Activated CD8-positive, alpha-beta memory T cell treated with anti-CD3 and anti-CD28 coated beads for 36 hours (primary cell): ENCODE results near the gene SHLD1. TPM values are rescaled to one million over a fixed set of nuclear protein-coding genes. Genes with fewer than 3 reads are reported as not detected.
"Not testable (repeated sequence)": the region's sequence is repeated elsewhere in the genome, so short reads cannot be mapped to it uniquely, and the experiment has no call there.

Experiments
- CTCF ChIA-PET: fragments of 350-600 bp; sonication (Branson Sonifier 250); formaldehyde crosslinking; loops from one replicate; lab custom pipeline; 2021; ENCODE audit warnings: antibody characterized with exemption; lab: Charles Lee
- POLR2A ChIA-PET: fragments of 350-600 bp; sonication (Branson Sonifier 250); formaldehyde crosslinking; loops from one replicate; lab custom pipeline; 2021; ENCODE audit warnings: antibody characterized with exemption; lab: Charles Lee
- total RNA-seq, 2 experiments: library from RNA; stranded (reverse); gene quantifications; one replicate each; pipeline ENCODE4 v1.2.3, GENCODE V29; 2021

SHLD1 gene
- total RNA-seq, 2 experiments from 2014 or later, result 7.4 to 7.7 TPM

- ChIA-PET POLR2A (no interaction called here), CTCF (interaction anchor here (2.0 to 2.1 kb wide), 2 partner anchors 10 to 269 kb away, joined by 5 read pairs; no protein-coding TSS in a partner anchor)
Observed at GRCh38 chr20:5797843-5798462, 47.8 kb downstream of the SHLD1 start.

GRCh38 chr20:5803754-5804303 lies 53.6 kb downstream of the SHLD1 start:
- POLR2A ChIA-PET, result not testable (repeated sequence)
- CTCF ChIA-PET, result interaction anchor here (0.7 to 0.8 kb wide), 2 partner anchors 17 to 233 kb away, joined by 3 read pairs; no protein-coding TSS in a partner anchor

GRCh38 chr20:5806457-5807263 lies 56.5 kb downstream of the SHLD1 start:
- ChIA-PET CTCF (interaction anchor here (0.7 kb wide), 1 partner anchor 11 kb away, joined by 3 read pairs; no protein-coding TSS in a partner anchor), POLR2A (no interaction called here)

GRCh38 chr20:5807431-5807830 lies 57.2 kb downstream of the SHLD1 start:
- ChIA-PET CTCF (no interaction called here), POLR2A (no interaction called here)

- ChIA-PET POLR2A (no interaction called here), CTCF (interaction anchor here (0.6 kb wide), 1 partner anchor 104 kb away, joined by 4 read pairs; no protein-coding TSS in a partner anchor)
Observed at GRCh38 chr20:5808901-5809300, 58.7 kb downstream of the SHLD1 start.

GRCh38 chr20:5809495-5809894 lies 59.3 kb downstream of the SHLD1 start:
- ChIA-PET POLR2A (no interaction called here), CTCF (no interaction called here)

GRCh38 chr20:5810800-5811422 lies 60.7 kb downstream of the SHLD1 start:
- ChIA-PET CTCF (no interaction called here), POLR2A (no interaction called here)

GRCh38 chr20:5811746-5812145 lies 61.5 kb downstream of the SHLD1 start:
- ChIA-PET POLR2A (no interaction called here), CTCF (no interaction called here)

GRCh38 chr20:5818346-5818681 lies 68.1 kb downstream of the SHLD1 start:
- ChIA-PET POLR2A (no interaction called here), CTCF (no interaction called here)

- ChIA-PET POLR2A (no interaction called here), CTCF (interaction anchor here (0.7 kb wide), 1 partner anchor 17 kb away, joined by 3 read pairs; no protein-coding TSS in a partner anchor)
Observed at GRCh38 chr20:5820738-5821137, 70.5 kb downstream of the SHLD1 start.

GRCh38 chr20:5821627-5822215 lies 71.5 kb downstream of the SHLD1 start:
- CTCF ChIA-PET, result no interaction called here

GRCh38 chr20:5822569-5822968 lies 72.4 kb downstream of the SHLD1 start:
- CTCF ChIA-PET, result no interaction called here
- POLR2A ChIA-PET, result no interaction called here

More at GRCh38 chr20:5821627-5822215, 71.5 kb downstream of the SHLD1 start:
- POLR2A ChIA-PET, result no interaction called here

- CTCF ChIA-PET, result no interaction called here
Observed at GRCh38 chr20:5825130-5825719, 75.0 kb downstream of the SHLD1 start.

GRCh38 chr20:5827098-5827853 lies 77.1 kb downstream of the SHLD1 start:
- POLR2A ChIA-PET, result no interaction called here
- CTCF ChIA-PET, result interaction anchor here (0.6 kb wide), 1 partner anchor 13 kb away, joined by 4 read pairs; no protein-coding TSS in a partner anchor

More at GRCh38 chr20:5825130-5825719, 75.0 kb downstream of the SHLD1 start:
- POLR2A ChIA-PET, result no interaction called here

GRCh38 chr20:5827861-5828260 lies 77.7 kb downstream of the SHLD1 start:
- ChIA-PET CTCF (no interaction called here), POLR2A (no interaction called here)

- ChIA-PET CTCF (no interaction called here), POLR2A (no interaction called here)
Observed at GRCh38 chr20:5829241-5829809, 79.1 kb downstream of the SHLD1 start.

GRCh38 chr20:5831539-5832237 lies 81.5 kb downstream of the SHLD1 start:
- ChIA-PET CTCF (interaction anchor here (1.0 kb wide), 1 partner anchor 312 kb away, joined by 4 read pairs; no protein-coding TSS in a partner anchor), POLR2A (no interaction called here)
